Esophagus (tissue), 2 donors: ENCODE data around the gene COL5A1. TPM values are rescaled to one million over a fixed set of nuclear protein-coding genes. Genes with fewer than 3 reads are reported as not detected.

Source experiments
- H3K27ac ChIP-seq, 2 donors: one replicate each; pipeline ENCODE4 v1.5.1; 2013; ENCODE audit warnings: low read depth in 2 of 2, mild to moderate bottlenecking in 2 of 2, inconsistent platforms in 1 of 2, low read length in 1 of 2, moderate library complexity in 1 of 2
- H3K27me3 ChIP-seq, 2 donors: one replicate each; pipeline ENCODE4 v1.6.1; 2013; ENCODE audit warnings: low read length in 2 of 2, control low read depth in 1 of 2, mild to moderate bottlenecking in 1 of 2; ENCODE audit not compliant: insufficient read depth in 2 of 2, control insufficient read depth in 1 of 2
- H3K36me3 ChIP-seq, 2 donors: one replicate each; pipeline ENCODE4 v1.6.1; 2013; ENCODE audit warnings: low read length in 1 of 2; ENCODE audit not compliant: control insufficient read depth in 2 of 2, insufficient read depth in 2 of 2
- H3K4me1 ChIP-seq, 2 donors: one replicate each; pipeline ENCODE4 v1.6.1; 2013; ENCODE audit warnings: low read length in 1 of 2; ENCODE audit not compliant: control insufficient read depth in 2 of 2, insufficient read depth in 2 of 2
- H3K4me3 ChIP-seq, 2 donors: one replicate each; pipeline ENCODE4 v1.5.1; 2013; ENCODE audit warnings: low read length in 2 of 2, mild to moderate bottlenecking in 2 of 2, low read depth in 1 of 2, moderate library complexity in 1 of 2
- H3K9me3 ChIP-seq, 2 donors: one replicate each; pipeline ENCODE4 v1.6.1; 2013; ENCODE audit warnings: mild to moderate bottlenecking in 2 of 2, low read depth in 1 of 2, low read length in 1 of 2, moderate library complexity in 1 of 2; ENCODE audit not compliant: control insufficient read depth in 2 of 2, insufficient read depth in 1 of 2
- WGBS, 2 donors: extraction: QIAGEN DNeasy Blood & Tissue Kit; methylation state at CpG; one replicate each; pipeline ENCODE4 v1.1.7; 2013; 5-methylcytosine and 5-hydroxymethylcytosine counted together
- polyA plus RNA-seq, 2 donors: library from polyadenylated mRNA; stranded (reverse); fragments of 200-250 nt; gene quantifications; one replicate each; pipeline ENCODE4 v1.2.3, GENCODE V29; 2013
- donor health status: healthy with polysubstance abuse.
- donor health status: Bipolar disorder and iron deficiency.

Gene COL5A1
- polyA plus RNA-seq, 2 donors = 3.5 to 7.6 TPM

DNA sequence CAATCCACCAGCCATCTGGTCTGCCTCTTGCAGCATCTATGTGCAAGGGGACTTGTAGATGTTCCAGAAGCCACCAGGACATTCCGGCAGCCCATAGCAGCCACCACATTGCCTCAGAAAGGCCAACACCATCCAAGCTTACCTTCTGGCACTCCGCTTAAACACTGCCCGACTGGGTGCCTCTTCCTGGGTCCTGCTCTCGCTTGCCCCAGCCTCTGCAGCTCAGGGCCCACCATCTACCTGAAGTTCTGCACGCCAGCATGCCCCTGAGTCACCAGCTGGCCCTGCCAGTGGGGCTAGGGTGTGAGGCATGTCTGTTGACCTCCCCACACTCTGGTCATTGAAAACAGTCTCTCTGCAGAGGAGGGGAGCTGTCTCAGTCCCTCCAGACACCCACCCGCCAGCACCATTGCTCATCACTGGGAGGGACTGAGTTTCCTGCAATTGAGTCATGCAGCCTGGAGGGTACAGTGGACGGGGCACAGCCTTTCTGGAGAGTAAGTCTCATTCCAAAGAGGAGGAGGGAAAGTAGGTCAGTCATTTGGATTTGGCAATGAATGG lies 16.9 kb upstream of the COL5A1 start:
- WGBS, 2 donors = 62 to 72% methylated on average over 7 of the region's 7 CpGs
- H3K4me1 ChIP-seq = no peaks in the 10 kb centered on the region
- no peaks in the 10 kb centered on the region for H3K36me3 ChIP-seq
- no peaks in the 10 kb centered on the region for H3K27me3 ChIP-seq
- H3K27ac ChIP-seq = no peak overlapping the region
- no peak overlapping the region for H3K4me3 ChIP-seq
- no peaks in the 10 kb centered on the region for H3K9me3 ChIP-seq

DNA sequence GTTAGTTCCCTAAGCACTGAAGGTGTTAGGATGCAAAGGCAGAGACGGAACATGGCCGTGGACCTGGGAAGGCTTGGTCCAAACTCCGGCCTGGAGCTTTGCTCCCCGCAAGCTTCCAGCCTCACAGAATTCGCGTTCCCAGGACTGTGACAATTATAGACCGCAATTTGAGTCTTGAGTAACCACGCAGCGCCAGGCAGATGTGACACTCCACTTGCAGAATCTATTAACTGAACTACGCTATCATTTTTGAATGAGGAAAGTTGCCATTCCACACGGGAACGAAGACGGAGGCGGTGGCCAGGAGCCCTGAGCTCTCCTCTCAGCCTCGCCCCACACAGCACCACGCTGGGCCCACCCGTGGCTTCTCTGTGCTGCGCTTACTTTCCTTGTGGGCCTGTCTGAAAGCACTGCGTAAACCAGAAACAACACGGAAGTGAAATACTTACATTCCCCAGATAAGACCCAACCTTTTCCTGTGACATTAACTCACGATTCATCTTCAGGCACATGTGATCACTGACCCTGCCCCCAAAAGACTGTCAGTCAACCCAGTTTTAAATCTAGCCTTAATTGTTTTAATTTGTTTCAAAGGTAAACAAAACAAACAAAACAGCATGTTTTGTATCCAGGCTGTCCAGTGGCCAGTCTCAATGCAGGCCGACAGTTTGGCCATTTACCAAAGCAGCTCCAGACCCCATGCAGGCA lies 16.1 kb upstream of the COL5A1 start:
- H3K27ac ChIP-seq = no peak overlapping the region
- H3K9me3 ChIP-seq = no peaks in the 10 kb centered on the region
- no peak overlapping the region for H3K4me3 ChIP-seq
- no peaks in the 10 kb centered on the region for H3K36me3 ChIP-seq
- 79 to 84% methylated on average over 22 of the region's 22 CpGs for WGBS, 2 donors
- no peaks in the 10 kb centered on the region for H3K27me3 ChIP-seq
- H3K4me1 ChIP-seq = no peaks in the 10 kb centered on the region

DNA sequence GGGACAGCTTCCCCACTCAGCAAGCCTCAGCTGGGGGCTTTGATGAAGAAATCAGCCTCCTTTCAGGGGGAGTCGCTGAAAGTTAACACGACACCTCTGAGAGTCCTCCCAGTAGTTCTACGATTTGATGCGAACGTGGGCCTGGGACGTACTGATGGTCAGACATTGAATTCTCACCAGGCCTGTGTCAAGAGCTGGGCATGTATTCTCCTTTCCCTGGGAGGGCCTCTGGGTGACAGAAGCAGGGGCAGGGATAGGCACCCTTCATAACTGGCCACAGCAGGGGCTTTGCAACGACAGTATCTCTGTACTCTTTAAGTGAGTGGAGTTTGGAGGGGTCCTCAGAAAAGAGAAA lies 15.6 kb upstream of the COL5A1 start:
- no peaks in the 10 kb centered on the region for H3K27me3 ChIP-seq
- no peak overlapping the region for H3K4me3 ChIP-seq
- no peak overlapping the region for H3K27ac ChIP-seq
- H3K4me1 ChIP-seq = no peaks in the 10 kb centered on the region
- no peaks in the 10 kb centered on the region for H3K9me3 ChIP-seq
- H3K36me3 ChIP-seq = no peaks in the 10 kb centered on the region
- 82 to 87% methylated on average over 7 of the region's 7 CpGs for WGBS, 2 donors

DNA sequence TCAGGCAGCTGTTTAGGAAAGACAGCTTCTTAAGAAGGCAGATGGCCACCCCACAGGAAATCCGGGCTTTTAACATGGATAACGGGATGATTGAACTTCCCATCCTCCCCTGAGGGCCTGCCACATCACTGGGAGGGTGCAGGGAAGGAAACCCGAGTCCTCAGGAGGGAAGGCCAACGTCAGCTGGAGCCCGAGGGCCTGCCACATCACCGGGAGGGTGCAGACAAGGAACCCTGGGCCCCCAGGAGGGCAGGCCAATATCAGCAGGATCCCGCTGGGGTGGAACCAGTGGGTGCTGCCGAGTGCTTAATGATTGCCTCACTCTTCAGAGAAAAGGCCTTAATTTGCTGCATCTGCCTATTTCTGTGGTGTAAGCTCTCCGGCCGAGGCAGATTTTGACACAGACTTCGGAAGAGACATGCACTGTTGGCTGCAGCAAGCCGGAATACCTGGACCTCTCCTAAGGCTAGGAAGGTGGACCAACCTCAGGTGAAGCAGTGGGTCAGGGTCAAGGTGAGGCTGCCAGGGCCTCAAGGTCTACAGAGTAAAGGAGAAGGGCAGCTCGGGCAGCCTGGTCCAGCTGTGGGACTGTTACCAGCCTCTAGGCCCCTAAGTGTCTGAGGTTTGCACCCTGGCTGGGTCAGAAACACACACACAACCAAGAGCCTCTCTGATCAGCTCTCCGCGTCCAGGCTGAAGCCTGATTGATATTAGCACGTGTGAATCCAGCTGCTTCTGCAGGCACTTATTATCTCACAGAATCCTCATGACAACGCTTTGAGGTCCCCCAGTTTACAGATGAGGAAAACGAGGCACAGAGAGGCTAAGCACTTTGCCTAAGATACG lies 14.8 kb upstream of the COL5A1 start:
- no peaks in the 10 kb centered on the region for H3K9me3 ChIP-seq
- WGBS, 2 donors = 72 to 78% methylated on average over 19 of the region's 19 CpGs
- H3K4me1 ChIP-seq = no peaks in the 10 kb centered on the region
- H3K4me3 ChIP-seq = no peak overlapping the region
- H3K27ac ChIP-seq = no peak overlapping the region
- H3K36me3 ChIP-seq = no peaks in the 10 kb centered on the region
- H3K27me3 ChIP-seq = no peaks in the 10 kb centered on the region

DNA sequence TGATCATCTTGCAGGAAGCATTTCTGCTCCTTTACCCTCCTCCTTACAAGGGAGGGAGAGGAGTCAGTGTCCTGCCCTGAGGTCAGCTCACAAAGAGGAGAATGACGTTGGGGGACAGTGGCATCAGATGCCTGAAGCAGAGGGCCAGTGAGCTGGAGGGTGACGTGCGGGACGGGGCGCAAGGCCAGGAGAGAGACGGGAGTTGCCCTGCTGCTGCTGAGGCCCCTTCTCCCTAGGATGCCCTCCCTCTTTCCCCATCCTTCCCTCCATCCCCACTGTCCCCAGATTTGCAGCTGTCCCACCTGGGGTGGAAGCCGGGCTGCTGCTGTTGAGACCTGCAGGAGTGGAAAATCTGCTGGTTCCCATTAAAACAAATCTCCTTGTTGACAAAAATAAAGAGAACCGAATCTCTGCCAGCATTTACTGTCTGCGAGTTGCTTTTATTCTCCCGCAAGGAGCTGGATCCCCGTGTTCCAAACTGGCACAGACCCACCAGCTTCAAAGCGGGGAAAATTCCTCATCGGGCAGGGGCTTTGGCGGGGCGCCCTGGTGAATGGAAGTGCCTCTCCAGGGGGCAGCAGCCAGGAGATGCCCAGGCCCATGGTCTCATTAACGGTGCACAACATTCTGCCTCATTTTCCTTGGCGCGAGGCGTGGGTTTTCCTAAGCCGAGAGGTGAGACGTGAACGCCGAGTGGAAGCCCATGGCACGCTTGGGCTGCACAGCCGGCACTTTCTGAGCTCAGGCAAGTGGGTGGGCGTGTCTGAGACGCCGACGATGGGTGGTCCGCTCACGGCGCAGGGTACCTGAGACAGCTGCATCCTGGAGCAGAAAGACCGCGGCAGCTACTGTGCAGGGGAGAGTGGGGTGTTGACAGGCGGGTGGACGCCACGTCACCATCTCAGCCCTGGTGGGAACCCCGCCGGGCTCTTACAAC lies 13.9 kb upstream of the COL5A1 start:
- no peaks in the 10 kb centered on the region for H3K27me3 ChIP-seq
- 58 to 68% methylated on average over 39 of the region's 39 CpGs for WGBS, 2 donors
- H3K9me3 ChIP-seq = no peaks in the 10 kb centered on the region
- no peak overlapping the region for H3K27ac ChIP-seq
- no peaks in the 10 kb centered on the region for H3K4me1 ChIP-seq
- H3K4me3 ChIP-seq = no peak overlapping the region
- H3K36me3 ChIP-seq = no peaks in the 10 kb centered on the region

DNA sequence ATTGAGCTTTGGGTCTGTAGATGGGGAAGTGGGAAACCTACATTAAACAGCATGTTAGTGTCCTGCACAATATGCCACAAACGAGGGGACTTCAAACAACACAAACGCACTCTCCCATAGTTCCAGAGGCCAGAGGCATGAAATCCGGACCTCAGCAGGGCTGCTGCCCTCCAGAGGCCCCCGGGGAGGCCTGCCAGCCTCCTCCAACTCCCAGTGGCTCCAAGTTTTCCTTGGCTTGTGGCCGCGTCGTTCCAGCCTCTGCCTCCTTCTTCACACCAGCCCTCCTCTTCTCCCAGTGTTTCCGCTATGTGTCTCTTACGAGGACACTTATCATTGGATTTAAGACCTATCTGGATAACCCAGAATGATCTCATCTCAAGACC lies 13.3 kb upstream of the COL5A1 start:
- Histone ChIP-seq H3K27me3 (no peaks in the 10 kb centered on the region), H3K27ac (no peak overlapping the region), H3K4me3 (no peak overlapping the region), H3K9me3 (no peaks in the 10 kb centered on the region), H3K36me3 (no peaks in the 10 kb centered on the region), H3K4me1 (no peaks in the 10 kb centered on the region)
- WGBS, 2 donors = 89 to 90% methylated on average over 9 of the region's 9 CpGs

DNA sequence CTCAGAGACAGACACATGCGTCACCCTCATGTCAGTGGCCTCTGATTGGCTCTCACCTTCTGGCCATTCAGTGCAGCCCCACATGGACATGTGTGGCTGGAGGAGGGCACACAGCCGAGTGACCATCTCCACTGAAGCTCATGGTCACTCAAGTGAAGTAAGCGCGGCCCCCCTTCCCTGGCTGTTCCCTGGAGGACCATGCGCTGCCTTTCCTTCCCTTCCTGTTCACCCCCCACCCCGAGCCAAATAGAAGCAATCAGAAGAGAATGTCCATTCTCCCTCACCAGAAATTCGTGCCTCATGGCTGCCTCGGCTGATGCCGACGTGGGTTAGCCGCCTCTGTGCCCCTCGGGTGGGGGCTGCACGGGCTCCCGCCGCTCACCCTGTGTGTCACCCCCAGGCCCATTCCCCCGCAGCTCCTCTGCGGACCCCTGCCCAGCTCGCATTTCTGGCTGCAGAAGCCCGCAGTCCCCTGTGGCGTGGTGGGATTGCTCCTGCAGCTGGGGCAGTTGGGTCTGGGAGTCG lies 12.5 kb upstream of the COL5A1 start:
- Histone ChIP-seq H3K27me3 (no peaks in the 10 kb centered on the region), H3K4me1 (no peaks in the 10 kb centered on the region), H3K36me3 (no peaks in the 10 kb centered on the region), H3K4me3 (no peak overlapping the region), H3K27ac (no peak overlapping the region), H3K9me3 (no peaks in the 10 kb centered on the region)
- 86 to 91% methylated on average over 21 of the region's 21 CpGs for WGBS, 2 donors

DNA sequence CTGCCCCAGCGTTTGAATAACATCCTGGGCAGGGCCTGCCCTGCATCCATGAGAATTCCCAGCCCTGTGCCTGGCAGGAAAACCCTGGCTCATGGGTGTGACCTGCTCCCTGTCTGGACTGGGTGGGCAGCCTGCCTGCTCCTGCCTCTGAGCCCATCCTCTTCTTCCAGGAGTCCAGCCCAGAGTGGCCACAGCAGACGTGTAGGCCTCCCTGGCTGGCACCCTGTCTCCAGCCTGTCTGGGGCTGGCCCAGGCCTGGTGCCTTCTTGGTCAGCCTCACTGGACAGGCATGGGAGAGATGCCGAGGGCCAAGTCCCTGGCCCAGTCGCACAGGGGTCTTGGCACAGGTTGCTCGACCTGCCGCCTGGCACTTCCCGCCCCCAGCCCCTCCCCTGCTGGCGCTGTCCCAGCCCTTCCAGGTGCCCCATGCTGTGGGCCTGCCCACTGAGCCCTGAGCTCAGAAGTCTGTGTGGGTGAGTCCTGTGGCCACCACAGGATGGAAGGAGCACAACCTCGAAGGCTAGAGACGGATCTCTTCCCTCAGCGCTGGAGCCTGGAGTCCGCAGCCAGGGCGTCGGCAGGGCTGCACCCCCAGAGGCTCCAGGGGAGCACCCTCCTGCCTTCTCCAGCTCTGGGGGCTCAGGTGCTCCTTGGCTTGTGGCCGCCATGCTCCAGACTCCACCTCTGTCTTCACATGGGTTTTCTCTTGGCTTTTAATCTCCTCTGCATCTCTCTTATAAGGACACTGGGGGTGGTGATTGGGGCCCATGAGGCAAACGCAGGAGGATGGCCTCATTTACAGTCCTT lies 11.8 kb upstream of the COL5A1 start:
- no peak overlapping the region for H3K27ac ChIP-seq
- no peak overlapping the region for H3K4me3 ChIP-seq
- H3K9me3 ChIP-seq = no peaks in the 10 kb centered on the region
- WGBS, 2 donors = 80 to 83% methylated on average over 16 of the region's 16 CpGs
- H3K27me3 ChIP-seq = no peaks in the 10 kb centered on the region
- H3K4me1 ChIP-seq = no peaks in the 10 kb centered on the region
- no peaks in the 10 kb centered on the region for H3K36me3 ChIP-seq
